ENCODE measurements around the gene MOB1B.

The MOB1B gene

DNA sequence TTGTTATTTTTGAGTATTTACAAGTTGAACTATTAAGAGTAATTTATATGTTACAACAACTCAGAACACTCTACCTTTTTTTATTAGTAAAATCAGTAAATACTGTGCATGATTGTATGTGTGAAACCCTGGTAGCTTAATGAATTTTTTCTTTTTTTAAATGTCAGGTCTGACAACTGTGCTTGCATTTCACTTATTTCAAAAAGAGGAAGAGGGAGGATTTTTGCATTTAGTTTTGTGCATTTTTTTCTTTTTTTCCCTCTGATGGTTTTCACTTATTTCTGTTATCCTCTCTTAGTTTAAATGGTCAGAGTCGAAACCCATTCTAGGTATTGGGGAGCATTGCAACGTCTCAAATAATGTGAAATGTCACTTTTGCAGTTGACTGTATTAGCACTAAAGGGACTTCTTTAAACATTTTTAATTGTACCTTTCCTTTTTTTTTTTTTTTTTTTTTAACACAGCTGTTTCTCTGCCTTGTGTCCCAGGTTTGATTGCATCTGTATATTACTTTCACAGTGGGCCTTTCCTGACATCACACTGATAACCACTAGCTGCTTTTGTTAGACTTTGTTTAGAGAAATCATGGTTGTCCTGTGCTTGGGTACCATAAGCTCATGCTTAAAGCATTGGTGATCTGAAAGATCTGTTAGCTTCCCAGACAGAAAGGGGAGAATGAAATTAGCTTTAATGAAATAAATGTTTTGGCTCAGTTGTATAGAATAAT, 28.5 kb downstream of the MOB1B start:
- TF ChIP-seq, protein P1, sequence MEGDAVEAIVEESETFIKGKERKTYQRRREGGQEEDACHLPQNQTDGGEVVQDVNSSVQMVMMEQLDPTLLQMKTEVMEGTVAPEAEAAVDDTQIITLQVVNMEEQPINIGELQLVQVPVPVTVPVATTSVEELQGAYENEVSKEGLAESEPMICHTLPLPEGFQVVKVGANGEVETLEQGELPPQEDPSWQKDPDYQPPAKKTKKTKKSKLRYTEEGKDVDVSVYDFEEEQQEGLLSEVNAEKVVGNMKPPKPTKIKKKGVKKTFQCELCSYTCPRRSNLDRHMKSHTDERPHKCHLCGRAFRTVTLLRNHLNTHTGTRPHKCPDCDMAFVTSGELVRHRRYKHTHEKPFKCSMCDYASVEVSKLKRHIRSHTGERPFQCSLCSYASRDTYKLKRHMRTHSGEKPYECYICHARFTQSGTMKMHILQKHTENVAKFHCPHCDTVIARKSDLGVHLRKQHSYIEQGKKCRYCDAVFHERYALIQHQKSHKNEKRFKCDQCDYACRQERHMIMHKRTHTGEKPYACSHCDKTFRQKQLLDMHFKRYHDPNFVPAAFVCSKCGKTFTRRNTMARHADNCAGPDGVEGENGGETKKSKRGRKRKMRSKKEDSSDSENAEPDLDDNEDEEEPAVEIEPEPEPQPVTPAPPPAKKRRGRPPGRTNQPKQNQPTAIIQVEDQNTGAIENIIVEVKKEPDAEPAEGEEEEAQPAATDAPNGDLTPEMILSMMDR (IDR thresholded peaks at IDR 0.05; ENCODE audit: low read depth, low read length), result no peak
- Histone ChIP-seq H3K36me3 (no peaks in the 10 kb centered on the region), H3K4me3 (ENCODE audit: low read depth, low read length) (no peak overlapping the region), H3K4me1 (peaks cover 3% of the 10 kb centered on the region), H3K27me3 (no peaks in the 10 kb centered on the region), H3K9me3 (no peaks in the 10 kb centered on the region; the same call in 1 of the 2 replicates)
- no peak for DNase-seq

DNA sequence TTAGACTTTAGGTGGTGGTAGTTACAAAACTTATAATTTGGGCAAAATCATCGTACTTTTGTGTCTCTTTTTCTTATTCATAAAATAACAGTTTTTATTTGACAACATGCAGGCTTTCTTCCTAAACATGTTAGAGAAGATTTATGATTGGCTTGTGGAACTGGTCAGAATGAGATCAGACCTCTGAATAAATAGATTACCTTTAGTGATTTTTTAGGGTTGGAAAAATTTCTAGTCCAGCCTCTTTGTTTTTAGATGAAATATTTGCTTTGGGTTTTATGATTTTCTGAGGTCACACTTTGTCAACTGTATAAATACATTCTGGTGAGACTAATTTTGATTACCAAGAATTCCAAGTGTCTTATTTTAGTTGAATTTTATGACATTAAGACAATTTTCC, 29.2 kb downstream of the MOB1B start:
- no peak for DNase-seq
- Histone ChIP-seq H3K4me1 (peaks cover 3% of the 10 kb centered on the region), H3K27me3 (no peaks in the 10 kb centered on the region), H3K4me3 (ENCODE audit: low read depth, low read length) (no peak overlapping the region), H3K36me3 (no peaks in the 10 kb centered on the region), H3K9me3 (no peaks in the 10 kb centered on the region; the same call in 1 of the 2 replicates)
- TF ChIP-seq, protein P1 (IDR thresholded peaks at IDR 0.05; ENCODE audit: low read depth, low read length), result no peak

DNA sequence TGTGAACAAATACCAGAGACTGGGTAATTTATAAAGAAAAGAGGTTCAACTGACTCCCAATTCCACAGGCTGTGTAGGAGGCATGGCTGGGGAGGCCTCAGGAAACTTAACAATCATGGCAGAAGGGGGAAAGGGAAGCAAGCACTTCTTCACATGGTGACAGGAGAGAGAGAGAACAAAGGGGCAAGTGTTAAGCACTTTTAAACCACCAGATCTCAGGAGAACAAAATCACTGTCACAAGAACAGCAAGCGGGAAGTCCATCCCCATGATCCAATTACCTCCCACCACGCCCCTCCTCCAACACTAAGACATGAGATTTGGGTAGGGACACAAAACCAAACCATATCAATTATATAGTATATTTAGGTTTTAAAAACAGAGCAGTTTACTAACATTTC, 30.8 kb downstream of the MOB1B start:
- Histone ChIP-seq H3K36me3 (no peaks in the 10 kb centered on the region), H3K27me3 (no peaks in the 10 kb centered on the region), H3K4me3 (ENCODE audit: low read depth, low read length) (no peak overlapping the region), H3K4me1 (peaks cover 3% of the 10 kb centered on the region), H3K9me3 (no peaks in the 10 kb centered on the region; the same call in 1 of the 2 replicates)
- no peak for DNase-seq
- TF ChIP-seq, protein P1 (IDR thresholded peaks at IDR 0.05; ENCODE audit: low read depth, low read length), result no peak

GRCh38 chr4:70935038-70935695, 33.0 kb downstream of the MOB1B start:
- no peaks in the 10 kb centered on the region for H3K27me3 ChIP-seq
- TF ChIP-seq, protein P1 (IDR thresholded peaks at IDR 0.05; ENCODE audit: low read depth, low read length), result no peak
- no peaks in the 10 kb centered on the region; the same call in 1 of the 2 replicates for H3K9me3 ChIP-seq
- H3K4me1 ChIP-seq, result peaks cover 3% of the 10 kb centered on the region
- H3K4me3 ChIP-seq (ENCODE audit: low read depth, low read length), result no peak overlapping the region
- no peak for DNase-seq
- H3K36me3 ChIP-seq, result no peaks in the 10 kb centered on the region

DNA sequence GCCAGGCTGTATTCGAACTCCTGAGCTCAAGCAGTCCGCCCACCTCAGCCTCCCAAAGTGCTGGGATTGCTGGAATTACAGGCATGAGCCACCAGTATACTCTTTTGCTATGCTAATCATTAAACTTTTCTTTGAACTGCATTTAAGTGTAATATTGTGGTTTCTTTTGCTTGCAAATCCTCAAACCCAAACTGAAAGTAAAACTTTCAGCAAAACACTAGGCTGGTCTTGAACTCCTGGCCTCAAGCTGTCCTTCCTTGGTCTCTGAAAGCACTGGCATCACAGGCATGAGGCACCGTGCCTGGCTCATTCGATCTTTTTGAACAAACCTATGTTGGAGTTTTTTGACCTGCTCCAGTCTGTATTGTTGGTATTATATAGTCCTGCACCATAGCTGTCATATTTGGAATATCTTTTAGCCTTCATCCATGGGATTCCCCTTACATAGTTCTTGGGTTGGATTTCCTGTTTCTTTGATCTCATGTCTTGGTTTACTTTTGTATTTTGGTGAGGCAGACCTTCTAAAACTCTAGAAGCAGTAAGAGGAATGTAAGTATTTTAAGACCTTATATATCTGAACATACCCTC, 34.1 kb downstream of the MOB1B start:
- no peak overlapping the region for H3K4me3 ChIP-seq (ENCODE audit: low read depth, low read length)
- no peaks in the 10 kb centered on the region for H3K36me3 ChIP-seq
- no peaks in the 10 kb centered on the region; the same call in 1 of the 2 replicates for H3K9me3 ChIP-seq
- H3K4me1 ChIP-seq, result no peaks in the 10 kb centered on the region; the same call in 1 of the 2 replicates
- TF ChIP-seq, protein P1 (IDR thresholded peaks at IDR 0.05; ENCODE audit: low read depth, low read length), result no peak
- no peaks in the 10 kb centered on the region for H3K27me3 ChIP-seq
- DNase-seq, result no peak
